GM12875 (cell line): Measurements from ENCODE around the gene LPIN3.

Experiments used
- H3K4me3 ChIP-seq: one replicate; pipeline ENCODE4 v1.5.1; 2011; ENCODE audit warnings: low read depth, low read length, control low read depth
- CTCF ChIP-seq: IDR thresholded peaks from 2 replicates; pipeline ENCODE4 v1.5.1; 2011; ENCODE audit warnings: low read depth, mild to moderate bottlenecking, control low read depth, inconsistent platforms, low read length, moderate library complexity, borderline replicate concordance; ENCODE audit not compliant: insufficient read depth

LPIN3 gene

GRCh38 chr20:41357424-41358163 is 17.0 kb downstream of the LPIN3 start:
- peak; percentile 30; the same call in 1 of the 2 replicates for TF ChIP-seq CTCF
- H3K4me3 ChIP-seq = no peak overlapping the region

- TF ChIP-seq CTCF = no peak
- no peak overlapping the region for H3K4me3 ChIP-seq
Observed at GRCh38 chr20:41358230-41358629, 17.6 kb downstream of the LPIN3 start.

GRCh38 chr20:41358717-41359116 is 18.1 kb downstream of the LPIN3 start:
- no peak overlapping the region for H3K4me3 ChIP-seq
- no peak for TF ChIP-seq CTCF

- H3K4me3 ChIP-seq = no peak overlapping the region
- TF ChIP-seq CTCF = no peak
Observed at GRCh38 chr20:41359541-41360011, 19.0 kb downstream of the LPIN3 start.

- H3K4me3 ChIP-seq = no peak overlapping the region
- TF ChIP-seq CTCF = no peak
Observed at GRCh38 chr20:41360831-41361756, 20.5 kb downstream of the LPIN3 start.

- no peak for TF ChIP-seq CTCF
- no peak overlapping the region for H3K4me3 ChIP-seq
Observed at GRCh38 chr20:41361757-41362747, 21.4 kb downstream of the LPIN3 start.
